GM23248 (cell line): ENCODE measurements around the gene TBL1X. TPM values are rescaled to one million over a fixed set of nuclear protein-coding genes. Genes with fewer than 3 reads are reported as not detected.

ENCODE experiments used
- DNase-seq: peaks from one replicate; pipeline ENCODE4 v3.0.0-alpha.2; 2015
- H2AFZ ChIP-seq: fragments of 200-600 bp; sonication (generic); 2 replicates; pipeline ENCODE4 v1.6.1; 2016; ENCODE audit warnings: antibody characterized with exemption
- H3F3A ChIP-seq: fragments of 200-600 bp; sonication (generic); 2 replicates; pipeline ENCODE4 v1.6.1; 2016; ENCODE audit warnings: mild to moderate bottlenecking, antibody characterized with exemption, mixed run types; ENCODE audit not compliant: insufficient read depth
- H3K27ac ChIP-seq: fragments of 200-600 bp; sonication (generic); 2 replicates; pipeline ENCODE4 v1.5.1; 2016; ENCODE audit warnings: mild to moderate bottlenecking
- H3K27me3 ChIP-seq: fragments of 200-600 bp; sonication (generic); replicated peaks from 2 replicates; pipeline ENCODE4 v1.6.1; 2016; ENCODE audit warnings: mild to moderate bottlenecking; ENCODE audit not compliant: insufficient read depth
- H3K36me3 ChIP-seq: fragments of 200-600 bp; sonication (generic); 2 replicates; pipeline ENCODE4 v1.6.1; 2016; ENCODE audit warnings: low read depth, mild to moderate bottlenecking
- H3K4me1 ChIP-seq: fragments of 200-600 bp; sonication (generic); 2 replicates; pipeline ENCODE4 v1.6.1; 2016; ENCODE audit warnings: mild to moderate bottlenecking; ENCODE audit not compliant: insufficient read depth
- H3K4me2 ChIP-seq: fragments of 200-600 bp; sonication (generic); one replicate; pipeline ENCODE4 v1.6.1; 2016; ENCODE audit warnings: mild to moderate bottlenecking; ENCODE audit not compliant: unreplicated experiment
- H3K4me3 ChIP-seq: fragments of 200-600 bp; sonication (generic); 2 replicates; pipeline ENCODE4 v1.5.1; 2016; ENCODE audit warnings: mild to moderate bottlenecking
- H3K79me2 ChIP-seq: fragments of 200-600 bp; sonication (generic); 2 replicates; pipeline ENCODE4 v1.6.1; 2016; ENCODE audit warnings: mild to moderate bottlenecking; ENCODE audit not compliant: insufficient read depth
- H3K9ac ChIP-seq: fragments of 200-600 bp; sonication (generic); 2 replicates; pipeline ENCODE4 v1.6.1; 2016; ENCODE audit warnings: mild to moderate bottlenecking
- H3K9me2 ChIP-seq: fragments of 200-600 bp; sonication (generic); 2 replicates; pipeline ENCODE4 v1.6.1; 2016; ENCODE audit warnings: mixed run types, mild to moderate bottlenecking, moderate library complexity; ENCODE audit not compliant: insufficient read depth
- H3K9me3 ChIP-seq: fragments of 200-600 bp; sonication (generic); one replicate; pipeline ENCODE4 v1.6.1; 2017; ENCODE audit warnings: low read depth
- H4K20me1 ChIP-seq: fragments of 200-600 bp; sonication (generic); 2 replicates; pipeline ENCODE4 v1.6.0; 2016; ENCODE audit not compliant: insufficient read depth
- EZH2 ChIP-seq: fragments of 200-600 bp; sonication (generic); IDR thresholded peaks from 2 replicates; pipeline ENCODE4 v1.6.1; 2018; ENCODE audit warnings: antibody characterized with exemption, mild to moderate bottlenecking; ENCODE audit not compliant: insufficient read depth, poor library complexity, severe bottlenecking
- EZH2phosphoT487 ChIP-seq: fragments of 200-600 bp; sonication (generic); IDR thresholded peaks from 2 replicates; pipeline ENCODE4 v1.6.1; 2018; ENCODE audit warnings: antibody characterized with exemption, moderate library complexity, mild to moderate bottlenecking, low read depth; ENCODE audit not compliant: insufficient read depth
- WGBS, 2 experiments: methylation state at CpG; one replicate each; pipeline ENCODE4 v1.1.6; 2015 to 2017; ENCODE audit warnings: low lambda C conversion rate in 2 of 2, low coverage in 1 of 2; ENCODE audit errors: missing lambda C conversion rate in 2 of 2; 5-methylcytosine and 5-hydroxymethylcytosine counted together
- in situ Hi-C: fragments of 300-500 bp; cut with MboI; formaldehyde crosslinking; loops from 2 replicates; pipeline ENCODE4 v1.15.0; 2020
- polyA plus RNA-seq: library from polyadenylated mRNA; unstranded; fragments of >200 nt; fragmentation: Nextera tagmentation; extraction: Ambion mirVana; gene quantifications from 2 replicates; pipeline ENCODE4 v1.2.1, GENCODE V29; 2016
- total RNA-seq: library from RNA; depleted of rRNA; stranded (reverse); fragments of >200 nt; shearing (Covaris generic); gene quantifications from 2 replicates; pipeline ENCODE4 v1.2.3, GENCODE V29; 2014

The TBL1X gene
- total and polyA plus RNA-seq, 2 experiments from 2014 or later: 8.2 to 26.8 TPM

DNA sequence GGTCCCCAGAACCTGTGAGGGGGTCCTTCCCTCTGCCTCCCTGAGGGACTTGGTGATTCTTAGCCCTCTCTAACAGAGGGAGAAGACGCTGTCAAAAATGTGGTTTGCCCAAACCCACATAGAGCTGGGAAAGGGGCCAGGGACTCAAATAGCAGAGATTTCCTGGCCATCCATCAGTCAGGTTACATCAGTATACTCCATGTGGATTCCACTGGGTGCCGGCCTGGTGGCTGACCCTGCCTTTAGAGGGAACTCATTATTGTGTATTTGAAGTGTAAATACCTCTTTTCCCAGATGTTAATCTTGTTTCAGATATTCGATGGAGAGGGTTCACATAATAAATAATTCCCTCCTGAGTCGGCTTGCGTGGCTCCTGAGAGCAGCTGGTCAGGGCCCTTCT lies 130.3 kb downstream of the TBL1X start:
- peak; percentile 43 for DNase-seq
- no peak overlapping the region for H3K27ac ChIP-seq
- WGBS, 2 experiments: 43% methylated on average over 4 to 5 of the region's 5 CpGs
- H3K79me2 ChIP-seq: peaks cover 10% of the 10 kb centered on the region; the same call in 1 of the 2 replicates
- H3K27me3 ChIP-seq: no peaks in the 10 kb centered on the region
- no peak overlapping the region for H3K9ac ChIP-seq
- peaks cover 20% of the 10 kb centered on the region for H3K4me1 ChIP-seq
- no peaks in the 10 kb centered on the region for H3K9me3 ChIP-seq
- no peak overlapping the region for H3K4me2 ChIP-seq
- H3K4me3 ChIP-seq: no peak overlapping the region
- no peaks in the 10 kb centered on the region for H3K9me2 ChIP-seq
- TF ChIP-seq EZH2phosphoT487: no peak
- in situ Hi-C loops: no loop called here
- 0 out of 2 replicates have a peak, but pooled peaks cover 5% of the 10 kb centered on the region for H3F3A ChIP-seq
- no peak overlapping the region for H2AFZ ChIP-seq
- H4K20me1 ChIP-seq: no peaks in the 10 kb centered on the region
- H3K36me3 ChIP-seq: no peaks in the 10 kb centered on the region

GRCh38 chrX:9596837-9597236 lies 132.0 kb downstream of the TBL1X start:
- Histone ChIP-seq H3K36me3 (no peaks in the 10 kb centered on the region), H3F3A (0 out of 2 replicates have a peak, but pooled peaks cover 5% of the 10 kb centered on the region), H2AFZ (no peak overlapping the region), H3K9me3 (no peaks in the 10 kb centered on the region), H3K79me2 (peaks cover 10% of the 10 kb centered on the region; the same call in 1 of the 2 replicates), H3K9me2 (no peaks in the 10 kb centered on the region), H4K20me1 (no peaks in the 10 kb centered on the region), H3K4me3 (no peak overlapping the region), H3K27me3 (no peaks in the 10 kb centered on the region), H3K27ac (peak overlapping the region; percentile 49), H3K4me1 (peaks cover 20% of the 10 kb centered on the region), H3K4me2 (no peak overlapping the region), H3K9ac (no peak overlapping the region)
- DNase-seq: no peak
- TF ChIP-seq EZH2phosphoT487 (no peak), EZH2 (no peak)
- WGBS, 2 experiments: 95 to 100% methylated on average over 3 of the region's 3 CpGs
- in situ Hi-C loops: no loop called here

DNA sequence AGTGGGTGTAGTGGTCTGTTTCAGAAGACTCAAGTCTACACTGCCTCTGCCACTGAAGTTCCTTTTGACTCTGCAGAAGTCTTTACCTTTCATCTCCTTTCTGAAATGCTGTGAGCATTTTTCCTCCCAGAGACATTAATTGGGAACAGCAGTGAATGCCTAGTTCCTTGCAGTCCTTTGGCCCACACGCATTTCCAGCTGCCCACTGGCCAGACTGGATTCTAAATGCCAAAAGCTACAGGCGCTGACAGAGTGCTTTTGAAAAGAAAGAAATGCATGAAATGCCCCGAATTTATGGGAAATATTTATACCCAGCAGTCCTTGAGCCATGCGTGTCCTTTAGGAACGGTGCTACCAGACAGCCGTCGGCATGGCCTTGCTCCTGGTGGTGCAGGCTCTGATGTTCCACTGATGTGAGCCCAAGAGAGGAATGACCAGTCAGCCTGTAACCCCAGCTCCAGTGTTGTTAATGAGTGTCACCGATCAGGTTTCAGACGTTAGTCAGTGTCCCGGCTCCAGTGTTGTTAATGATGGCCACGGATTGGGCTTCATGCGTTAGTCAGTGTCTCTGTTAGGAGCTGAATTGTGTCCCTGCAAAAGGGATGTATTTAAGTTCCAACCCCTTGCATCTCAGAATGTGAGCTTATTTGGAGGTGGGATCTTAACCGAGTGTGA lies 132.6 kb downstream of the TBL1X start:
- Histone ChIP-seq H3K79me2 (peaks cover 10% of the 10 kb centered on the region; the same call in 1 of the 2 replicates), H3K4me2 (no peak overlapping the region)

GRCh38 chrX:9598344-9598743 lies 133.5 kb downstream of the TBL1X start:
- no peak overlapping the region for H3K4me2 ChIP-seq
- 0 out of 2 replicates have a peak, but pooled peaks cover 5% of the 10 kb centered on the region for H3F3A ChIP-seq
- no peak overlapping the region for H2AFZ ChIP-seq
- DNase-seq: no peak
- in situ Hi-C loops: no loop called here
- peaks cover 20% of the 10 kb centered on the region for H3K4me1 ChIP-seq
- TF ChIP-seq EZH2: no peak
- no peak for TF ChIP-seq EZH2phosphoT487
- H3K9me2 ChIP-seq: no peaks in the 10 kb centered on the region
- no peaks in the 10 kb centered on the region for H3K9me3 ChIP-seq
- H4K20me1 ChIP-seq: no peaks in the 10 kb centered on the region
- 86 to 94% methylated on average over 6 to 7 of the region's 7 CpGs for whole genome bisulfite sequencing, 2 experiments
- no peaks in the 10 kb centered on the region for H3K27me3 ChIP-seq
- H3K9ac ChIP-seq: no peak overlapping the region
- no peak overlapping the region for H3K4me3 ChIP-seq
- H3K36me3 ChIP-seq: no peaks in the 10 kb centered on the region
- peaks cover 10% of the 10 kb centered on the region; the same call in 1 of the 2 replicates for H3K79me2 ChIP-seq
- no peak overlapping the region for H3K27ac ChIP-seq

More for the DNA sequence above, 132.6 kb downstream of the TBL1X start:
- H3K27ac ChIP-seq: peak overlapping the region; percentile 49
- H3K4me3 ChIP-seq: no peak overlapping the region
- in situ Hi-C loops: no loop called here
- 0 out of 2 replicates have a peak, but pooled peaks cover 5% of the 10 kb centered on the region for H3F3A ChIP-seq
- H3K4me1 ChIP-seq: peaks cover 20% of the 10 kb centered on the region
- H3K9me3 ChIP-seq: no peaks in the 10 kb centered on the region
- no peak overlapping the region for H2AFZ ChIP-seq
- no peak overlapping the region for H3K9ac ChIP-seq
- no peaks in the 10 kb centered on the region for H4K20me1 ChIP-seq
- H3K9me2 ChIP-seq: no peaks in the 10 kb centered on the region
- DNase-seq: peak; percentile 73
- WGBS, 2 experiments: 14 to 15% methylated on average over 12 to 13 of the region's 13 CpGs
- TF ChIP-seq EZH2phosphoT487 (no peak), EZH2 (no peak)
- H3K27me3 ChIP-seq: no peaks in the 10 kb centered on the region
- H3K36me3 ChIP-seq: no peaks in the 10 kb centered on the region
